ENCODE results near the gene CMTM6. TPM values are rescaled to one million over a fixed set of nuclear protein-coding genes. Genes with fewer than 3 reads are reported as not detected.
A peak's percentile ranks its signal among the peaks of the same experiment; 100 is the strongest.

The CMTM6 gene
- total and polyA plus RNA-seq, 10 of the 15 experiments (the other 5 are each of a cell fraction or from before 2014, with no cell fraction given), result 27.1 to 97.3 (median 61.4) TPM

- TF ChIP-seq IRF3 (IDR thresholded peaks at IDR 0.05) (no peak), TBL1XR1 (IDR thresholded peaks at IDR 0.05; ENCODE audit: low read depth, low read length) (peak; percentile 92), CTCF (IDR thresholded peaks at IDR 0.05 in 2 of 3, conservative IDR thresholded peaks at IDR 0.05 in 1 of 3; ENCODE audit: control insufficient read depth in 2 of 3, extremely low read depth in 1 of 3, insufficient read depth in 1 of 3, low read depth in 3 of 3, low read length in 3 of 3) (no peak), NFYB (IDR thresholded peaks at IDR 0.05; ENCODE audit: insufficient read depth, low read depth, low read length) (no peak)
Measured at GRCh38 chr3:32438596-32439344, 63.9 kb downstream of the CMTM6 start (continued).

GRCh38 chr3:32437896-32438295 lies 64.8 kb downstream of the CMTM6 start:
- Histone ChIP-seq H3K9me3 (replicated peaks; ENCODE audit: control insufficient read depth, insufficient read depth, low read length) (no peaks in the 10 kb centered on the region; the same call in 2 of the 3 replicates), H4K20me1 (ENCODE audit: control insufficient read depth, insufficient read depth) (no peaks in the 10 kb centered on the region), H3K4me2 (ENCODE audit: control insufficient read depth, insufficient read depth) (no peak overlapping the region; the same call in 1 of the 2 replicates), H3K79me2 (ENCODE audit: control insufficient read depth, insufficient read depth, low read length) (no peaks in the 10 kb centered on the region), H3K4me3 (no peak overlapping the region), H2AFZ (ENCODE audit: control insufficient read depth, low read depth, low read length) (no peak overlapping the region), H3K27ac (ENCODE audit: control insufficient read depth, insufficient read depth) (no peak overlapping the region), H3K4me1 (ENCODE audit: control insufficient read depth, insufficient read depth, low read length) (peaks cover 64% of the 10 kb centered on the region), H3K9ac (ENCODE audit: control insufficient read depth, insufficient read depth, low read length) (no peak overlapping the region), H3K36me3 (ENCODE audit: control insufficient read depth in 2 of 2, insufficient read depth in 2 of 2, low read length in 1 of 2) (no peaks in the 10 kb centered on the region), H3K27me3 (replicated peaks in 1 of 2; ENCODE audit: control insufficient read depth in 2 of 2, insufficient read depth in 2 of 2, low read length in 1 of 2) (no peaks in the 10 kb centered on the region)
- WGBS (ENCODE audit: insufficient coverage, insufficient replicate concordance, low lambda C conversion rate, missing lambda C conversion rate), result 71% methylated on average over 7 of the region's 7 CpGs
- SMC1A ChIA-PET (ENCODE audit: uncharacterized antibody, unreplicated experiment), result interaction anchor here (0.7 to 14.2 kb wide), 9 partner anchors 14 to 97 kb away, joined by 3 to 307 read pairs (median 9); no protein-coding TSS in a partner anchor
- FAIRE-seq, result no peak
- peak; percentile 34; the same call in 1 of the 2 replicates for TF ChIP-seq ZBTB33 (IDR thresholded peaks at IDR 0.05)
- TF ChIP-seq NFXL1 (IDR thresholded peaks at IDR 0.05; ENCODE audit: borderline replicate concordance), result no peak
- BruUV-seq (replicated peaks), result no TSS peak
- POLR2A ChIA-PET, result interaction anchor here (0.7 to 8.6 kb wide), 4 partner anchors 13 to 63 kb away, joined by 4 to 158 read pairs (median 14); no protein-coding TSS in a partner anchor
- no peak for ATAC-seq
- RAD21 ChIA-PET (ENCODE audit: unreplicated experiment), result interaction anchor here (1.2 to 8.0 kb wide), 6 partner anchors 14 to 60 kb away, joined by 3 to 187 read pairs (median 37); partner anchors contain the start of gene CMTM7
- CTCF ChIA-PET, result interaction anchor here (0.6 to 10.6 kb wide), 9 partner anchors 12 to 55 kb away, joined by 3 to 88 read pairs (median 5); partner anchors contain the start of gene CMTM7
- in situ Hi-C loops (cut with MboI), result no loop called here
- intact Hi-C loops (cut with micrococcal nuclease; ENCODE audit: unreplicated experiment), result loop anchor here (2.0 kb wide), 2 partner anchors 45 to 57 kb away; no protein-coding TSS in a partner anchor
- DNase-seq (ENCODE audit: low read depth, low spot score), result no peak

Measured in GM12878 (cell line).